Heart left ventricle (tissue), 13 donors: ENCODE data around the gene EFNA5.

Experiments
- CTCF ChIP-seq, 12 donors: fragments of 200-600 bp; sonication (generic) in 4 of 12; IDR thresholded peaks; one replicate each; pipeline versions ENCODE4 v1.5.0 to v1.8.0; 2018 to 2022; ENCODE audit warnings: antibody characterized with exemption in 12 of 12, mild to moderate bottlenecking in 5 of 12
- POLR2A ChIP-seq, 2 donors: fragments of 450-650 bp; IDR thresholded peaks; one replicate each; pipeline ENCODE4 v1.6.1; 2017; ENCODE audit warnings: antibody characterized with exemption in 2 of 2, mild to moderate bottlenecking in 2 of 2, moderate library complexity in 2 of 2
- donor health status: ischemic (EF 13 %, LVEDD 7.1; RV severe dilation, severe dysfunction).
- donor health status: DM: no; HTN: yes; CAD: no.
- donor health status: DM: no; HTN: no; CAD: no.
- donor health status: ischemic (EF 25% LVEDD 6.9; RV normal size, moderate dysfunction).
- donor health status: ischemic (EF 25% LVEDD 5.7; RV mildly dilated, moderate dysfunction).
- donor health status: ischemic (EF 35%, LVEDD 5.7; RV mildly dilated, moderate dysfunction).
- donor health status: nonischemic (EF 11% LVEDD 7.7; RV severe dilation, severe dysfunction).
- donor health status: DM: yes; HTN: yes; CAD: no.
- donor health status: PGD.
- donor health status: ischemic (EF 29% LVEDD 5.4; RV normal size, mild dysfunction).
- donor health status: nonischemic (EF 23%, LVEDD 6.1; RV moderate dilation, normal function).

- TF ChIP-seq CTCF (IDR thresholded peaks at IDR 0.05) (no peak), POLR2A (IDR thresholded peaks at IDR 0.05) (no peak)
These were observed 6.0 kb upstream of the EFNA5 start for GRCh38 chr5:107676702-107677101.
